Stomach (tissue), 4 donors: ENCODE data around the gene TMEM191B.
"Not testable (repeated sequence)": the region's sequence is repeated elsewhere in the genome, so short reads cannot be mapped to it uniquely, and the experiment has no call there.

Experiments used
- POLR2A ChIP-seq, 4 donors: fragments of 450-650 bp; IDR thresholded peaks; one replicate each; pipeline ENCODE4 v1.6.1; 2016; ENCODE audit warnings: antibody characterized with exemption in 4 of 4, control low read depth in 2 of 4, mild to moderate bottlenecking in 1 of 4, moderate library complexity in 1 of 4
- POLR2AphosphoS5 ChIP-seq, 3 donors: sonication (generic); formaldehyde crosslinking; IDR thresholded peaks; one replicate each; pipeline ENCODE4 v1.6.1; 2016; ENCODE audit warnings: antibody characterized with exemption in 3 of 3
- TF ChIP-seq, protein P1 (sequence below), 7 experiments: fragments of 450-650 bp in 4 of 7; fragments of 200-600 bp in 3 of 7; sonication (generic) in 3 of 7; IDR thresholded peaks; one replicate each; pipeline ENCODE4 v1.5.1; 2016 to 2019; ENCODE audit warnings: antibody characterized with exemption in 7 of 7, control low read depth in 2 of 7, mild to moderate bottlenecking in 1 of 7

DNA sequence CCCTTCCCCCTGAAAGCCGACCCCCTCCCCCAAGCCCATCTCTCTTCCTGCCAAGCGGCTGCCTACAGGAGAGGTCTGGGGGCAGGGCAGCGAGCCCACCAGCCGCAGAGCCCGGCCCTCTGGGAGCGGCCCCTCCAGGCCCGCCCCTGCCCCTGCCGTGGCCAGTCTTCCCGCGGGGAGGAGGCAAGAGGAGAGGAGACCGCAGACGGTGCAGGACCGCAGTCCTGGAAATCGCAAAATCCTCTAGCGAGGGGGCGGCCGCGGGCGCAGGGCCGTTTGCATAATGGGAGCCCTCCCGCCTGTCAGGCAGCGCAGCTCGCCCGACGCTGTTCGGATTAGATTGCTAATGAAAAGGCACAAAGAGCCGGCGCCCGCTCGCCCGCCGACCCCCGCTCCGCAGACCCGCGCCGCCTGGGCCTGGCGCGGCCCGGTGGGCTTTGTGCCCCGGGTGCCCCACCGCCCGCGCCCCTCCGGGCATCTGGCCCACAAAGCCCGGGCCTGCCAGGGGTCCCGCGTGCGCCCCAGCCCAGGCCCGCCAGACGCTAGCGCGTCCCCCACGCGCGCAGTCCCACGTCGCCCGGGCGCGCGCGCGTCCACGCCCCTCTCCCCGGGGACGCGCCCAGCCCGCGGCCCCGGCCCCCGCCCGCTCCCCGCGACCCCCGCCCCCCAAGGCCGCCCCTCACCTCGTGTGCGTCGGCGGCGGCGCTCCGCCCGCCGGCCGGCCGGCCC lies 49.7 kb downstream of the TMEM191B start:
- not testable (repeated sequence) for TF ChIP-seq POLR2A, POLR2AphosphoS5 (IDR thresholded peaks at IDR 0.05)
- TF ChIP-seq, protein P1, sequence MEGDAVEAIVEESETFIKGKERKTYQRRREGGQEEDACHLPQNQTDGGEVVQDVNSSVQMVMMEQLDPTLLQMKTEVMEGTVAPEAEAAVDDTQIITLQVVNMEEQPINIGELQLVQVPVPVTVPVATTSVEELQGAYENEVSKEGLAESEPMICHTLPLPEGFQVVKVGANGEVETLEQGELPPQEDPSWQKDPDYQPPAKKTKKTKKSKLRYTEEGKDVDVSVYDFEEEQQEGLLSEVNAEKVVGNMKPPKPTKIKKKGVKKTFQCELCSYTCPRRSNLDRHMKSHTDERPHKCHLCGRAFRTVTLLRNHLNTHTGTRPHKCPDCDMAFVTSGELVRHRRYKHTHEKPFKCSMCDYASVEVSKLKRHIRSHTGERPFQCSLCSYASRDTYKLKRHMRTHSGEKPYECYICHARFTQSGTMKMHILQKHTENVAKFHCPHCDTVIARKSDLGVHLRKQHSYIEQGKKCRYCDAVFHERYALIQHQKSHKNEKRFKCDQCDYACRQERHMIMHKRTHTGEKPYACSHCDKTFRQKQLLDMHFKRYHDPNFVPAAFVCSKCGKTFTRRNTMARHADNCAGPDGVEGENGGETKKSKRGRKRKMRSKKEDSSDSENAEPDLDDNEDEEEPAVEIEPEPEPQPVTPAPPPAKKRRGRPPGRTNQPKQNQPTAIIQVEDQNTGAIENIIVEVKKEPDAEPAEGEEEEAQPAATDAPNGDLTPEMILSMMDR (IDR thresholded peaks at IDR 0.05), result not testable (repeated sequence)
